SK-N-SH treated with all-trans-retinoic acid at 6 μM for 48 hours (cell line): Measurements from ENCODE around the gene ARHGAP45.

ENCODE experiments used
- ATAC-seq: fragments of 200-7000 bp; cut with Tn5 transposase; 3 replicates; pipeline ENCODE4 v1.9.1; 2020; ENCODE audit warnings: mild to moderate bottlenecking, moderate library complexity
- ARNTL ChIP-seq: fragments of 450-650 bp; formaldehyde crosslinking; IDR thresholded peaks from 2 replicates; pipeline ENCODE4 v1.5.0; 2020; ENCODE audit warnings: low read depth, mild to moderate bottlenecking, moderate library complexity, borderline replicate concordance
- BACH2 ChIP-seq: fragments of 250-450 bp; sonication (Bioruptor Pico); IDR thresholded peaks from 2 replicates; pipeline ENCODE4 v1.9.0; 2021; ENCODE audit warnings: mild to moderate bottlenecking, borderline replicate concordance
- CSDC2 ChIP-seq: fragments of 250-450 bp; sonication (Bioruptor Pico); IDR thresholded peaks from 2 replicates; pipeline ENCODE4 v1.5.0; 2020; ENCODE audit warnings: mild to moderate bottlenecking, moderate library complexity
- CSRNP3 ChIP-seq: fragments of 250-450 bp; sonication (Bioruptor Pico); IDR thresholded peaks from 2 replicates; pipeline ENCODE4 v1.5.1; 2021; ENCODE audit warnings: mild to moderate bottlenecking, moderate library complexity
- ESRRG ChIP-seq: fragments of 250-450 bp; sonication (Bioruptor Pico); IDR thresholded peaks from 2 replicates; pipeline ENCODE4 v1.6.1; 2021; ENCODE audit warnings: mild to moderate bottlenecking
- ISL1 ChIP-seq: fragments of 250-450 bp; sonication (Bioruptor Pico); IDR thresholded peaks from 2 replicates; pipeline ENCODE4 v2.1.2; 2022; ENCODE audit warnings: mild to moderate bottlenecking, moderate library complexity
- PATZ1 ChIP-seq: fragments of 250-450 bp; sonication (Bioruptor Pico); IDR thresholded peaks from 2 replicates; pipeline ENCODE4 v1.8.0; 2020; ENCODE audit warnings: mild to moderate bottlenecking, moderate library complexity, borderline replicate concordance
- POU6F1 ChIP-seq: fragments of 250-450 bp; sonication (Bioruptor Pico); IDR thresholded peaks from 2 replicates; pipeline ENCODE4 v1.8.0; 2021; ENCODE audit warnings: low read depth, mild to moderate bottlenecking, moderate library complexity, borderline replicate concordance
- RARB ChIP-seq: fragments of 250-450 bp; sonication (Bioruptor Pico); IDR thresholded peaks from 2 replicates; pipeline ENCODE4 v1.8.0; 2021; ENCODE audit warnings: mild to moderate bottlenecking, moderate library complexity
- SNAI2 ChIP-seq: fragments of 250-450 bp; sonication (Bioruptor Pico); IDR thresholded peaks from 2 replicates; pipeline ENCODE4 v1.5.0; 2020; ENCODE audit warnings: mild to moderate bottlenecking, moderate library complexity
- TCF4 ChIP-seq: fragments of 250-450 bp; sonication (Bioruptor Pico); IDR thresholded peaks from 2 replicates; pipeline ENCODE4 v1.8.0; 2021; ENCODE audit warnings: mild to moderate bottlenecking, moderate library complexity, borderline replicate concordance
- TSHZ2 ChIP-seq: fragments of 250-450 bp; sonication (Bioruptor Pico); IDR thresholded peaks from 2 replicates; pipeline ENCODE4 v1.5.0; 2020; ENCODE audit warnings: mild to moderate bottlenecking, moderate library complexity
- ZNF565 ChIP-seq: fragments of 450-650 bp; formaldehyde crosslinking; conservative IDR thresholded peaks from 2 replicates; pipeline ENCODE4 v1.5.0; 2020; ENCODE audit warnings: low read depth, mild to moderate bottlenecking, moderate library complexity
- ZNF70 ChIP-seq: fragments of 450-650 bp; formaldehyde crosslinking; IDR thresholded peaks from 2 replicates; pipeline ENCODE4 v1.5.0; 2020; ENCODE audit warnings: mild to moderate bottlenecking, moderate library complexity
- ZNF8 ChIP-seq: fragments of 450-650 bp; formaldehyde crosslinking; IDR thresholded peaks from 2 replicates; pipeline ENCODE4 v1.5.0; 2020; ENCODE audit warnings: mild to moderate bottlenecking, moderate library complexity

ARHGAP45 gene

GRCh38 chr19:1105873-1106840 lies 39.2 kb downstream of the ARHGAP45 start:
- no peak for ATAC-seq
- no peak for TF ChIP-seq PATZ1 (CRISPR knock-in tag)
- no peak for TF ChIP-seq ZNF8 (CRISPR knock-in tag)
- no peak for TF ChIP-seq SNAI2
- no peak for TF ChIP-seq RARB (CRISPR knock-in tag)
- no peak for TF ChIP-seq ARNTL (CRISPR knock-in tag)
- TF ChIP-seq TCF4 (CRISPR knock-in tag) = no peak
- TF ChIP-seq ISL1 (CRISPR knock-in tag) = no peak
- TF ChIP-seq ESRRG (CRISPR knock-in tag) = no peak
- no peak for TF ChIP-seq BACH2 (CRISPR knock-in tag)
- TF ChIP-seq TSHZ2 = no peak

GRCh38 chr19:1106841-1107660 lies 40.1 kb downstream of the ARHGAP45 start:
- no peak for TF ChIP-seq ZNF70 (CRISPR knock-in tag)
- no peak for TF ChIP-seq ARNTL (CRISPR knock-in tag)
- TF ChIP-seq CSRNP3 (CRISPR knock-in tag) = no peak
- ATAC-seq = no peak

GRCh38 chr19:1107661-1108261 lies 40.8 kb downstream of the ARHGAP45 start:
- TF ChIP-seq POU6F1 (no peak), ZNF565 (no peak), CSDC2 (CRISPR knock-in tag) (no peak), CSRNP3 (CRISPR knock-in tag) (no peak)
- no peak for ATAC-seq
